Vagina (tissue), 2 donors: ENCODE data around the gene KCNQ4. TPM values are rescaled to one million over a fixed set of nuclear protein-coding genes. Genes with fewer than 3 reads are reported as not detected.
A peak's percentile ranks its signal among the peaks of the same experiment; 100 is the strongest.

Experiments
- DNase-seq, 2 donors: peaks; one replicate each; pipeline ENCODE4 v3.0.0-alpha.2; 2017; ENCODE audit errors: extremely low spot score in 2 of 2
- H3K27ac ChIP-seq: fragments of 200-600 bp; sonication (generic); one replicate; pipeline ENCODE4 v1.5.1; 2019
- H3K27me3 ChIP-seq: fragments of 200-600 bp; sonication (generic); one replicate; pipeline ENCODE4 v1.5.1; 2019
- H3K36me3 ChIP-seq, 2 donors: fragments of 200-600 bp; sonication (generic); one replicate each; pipeline ENCODE4 v1.5.1; 2017 to 2019
- H3K4me1 ChIP-seq: fragments of 200-600 bp; sonication (generic); one replicate; pipeline ENCODE4 v1.5.1; 2019
- H3K4me3 ChIP-seq, 2 donors: fragments of 200-600 bp; sonication (generic); 1 replicate in 1 of 2; 2 replicates in 1 of 2; pipeline ENCODE4 v1.5.1; 2016 to 2019
- H3K9me3 ChIP-seq: fragments of 200-600 bp; sonication (generic); one replicate; pipeline ENCODE4 v1.5.1; 2019
- CTCF ChIP-seq, 3 experiments: fragments of 450-650 bp in 2 of 3; fragments of 200-600 bp in 1 of 3; sonication (generic) in 1 of 3; IDR thresholded peaks; one replicate each; pipeline ENCODE4 v1.5.1; 2017 to 2019; ENCODE audit warnings: antibody characterized with exemption in 3 of 3, mild to moderate bottlenecking in 2 of 3, moderate library complexity in 2 of 3
- POLR2A ChIP-seq, 2 donors: fragments of 450-650 bp; IDR thresholded peaks; one replicate each; pipeline ENCODE4 v1.6.1; 2017; ENCODE audit warnings: antibody characterized with exemption in 2 of 2, mild to moderate bottlenecking in 2 of 2, moderate library complexity in 2 of 2
- POLR2AphosphoS5 ChIP-seq, 2 donors: sonication (generic); formaldehyde crosslinking; IDR thresholded peaks; one replicate each; pipeline ENCODE4 v1.9.0; 2017; ENCODE audit warnings: antibody characterized with exemption in 2 of 2, mild to moderate bottlenecking in 2 of 2, low read depth in 1 of 2; ENCODE audit not compliant: insufficient read depth in 1 of 2
- intact Hi-C: fragments of 100-400 bp; cut with DNase I; formaldehyde crosslinking; loops from one replicate; pipeline ENCODE4 v1.15.1; 2023
- microRNA counts, 2 donors: library from miRNA; unstranded; fragments of <30 nt; microRNA quantifications; one replicate each; lab custom pipeline; 2016 to 2017
- microRNA-seq: library from miRNA; unstranded; fragments of <30 nt; microRNA quantifications from one replicate; pipeline ENCODE4, GENCODE V29; 2017; ENCODE audit warnings: borderline number of aligned reads, borderline replicate concordance
- small RNA-seq: library from RNA; depleted of rRNA; stranded (forward); fragments of <200 nt; gene quantifications from one replicate; pipeline ENCODE3, GENCODE V24; 2016
- total RNA-seq: library from RNA; depleted of rRNA; stranded (reverse); fragments of >200 nt; gene quantifications from one replicate; pipeline ENCODE4 v1.2.3, GENCODE V29; 2016

Gene KCNQ4
- total RNA-seq, 1 donor from 2014 or later: 2.0 TPM

GRCh38 chr1:40884055-40884795 is 100.6 kb downstream of the KCNQ4 start:
- Histone ChIP-seq H3K9me3 (no peaks in the 10 kb centered on the region), H3K27ac (no peak overlapping the region), H3K27me3 (no peaks in the 10 kb centered on the region), H3K4me1 (peaks cover 15% of the 10 kb centered on the region), H3K4me3 (peak overlapping the region; percentile 18 to 31), H3K36me3 (no peaks in the 10 kb centered on the region)
- intact Hi-C loops: no loop called here
- TF ChIP-seq CTCF (IDR thresholded peaks at IDR 0.05) (no peak), POLR2AphosphoS5 (IDR thresholded peaks at IDR 0.05; ENCODE audit: insufficient read depth in 1 of 2, low read depth in 1 of 2) (no peak), POLR2A (IDR thresholded peaks at IDR 0.05) (no peak)
- no peak for DNase-seq

- H3K36me3 ChIP-seq: no peaks in the 10 kb centered on the region
- no peak overlapping the region for H3K4me3 ChIP-seq
- H3K27ac ChIP-seq: no peak overlapping the region
- no peaks in the 10 kb centered on the region for H3K27me3 ChIP-seq
- no peak for DNase-seq
- H3K9me3 ChIP-seq: no peaks in the 10 kb centered on the region
- H3K4me1 ChIP-seq: peaks cover 15% of the 10 kb centered on the region
- TF ChIP-seq CTCF (IDR thresholded peaks at IDR 0.05) (no peak), POLR2AphosphoS5 (IDR thresholded peaks at IDR 0.05; ENCODE audit: insufficient read depth in 1 of 2, low read depth in 1 of 2) (peak in 1 of 2 donors; percentile 31)
- intact Hi-C loops: no loop called here
Measured at GRCh38 chr1:40886318-40887011, 102.9 kb downstream of the KCNQ4 start.

GRCh38 chr1:40887012-40887378 is 103.4 kb downstream of the KCNQ4 start:
- H3K4me1 ChIP-seq: peaks cover 15% of the 10 kb centered on the region
- H3K27me3 ChIP-seq: no peaks in the 10 kb centered on the region
- no peaks in the 10 kb centered on the region for H3K36me3 ChIP-seq
- DNase-seq: no peak
- no peak overlapping the region for H3K4me3 ChIP-seq
- H3K9me3 ChIP-seq: no peaks in the 10 kb centered on the region
- TF ChIP-seq CTCF (IDR thresholded peaks at IDR 0.05) (no peak), POLR2A (IDR thresholded peaks at IDR 0.05) (no peak), POLR2AphosphoS5 (IDR thresholded peaks at IDR 0.05; ENCODE audit: insufficient read depth in 1 of 2, low read depth in 1 of 2) (peak in 1 of 2 donors; percentile 4)
- H3K27ac ChIP-seq: no peak overlapping the region
- intact Hi-C loops: no loop called here

DNA sequence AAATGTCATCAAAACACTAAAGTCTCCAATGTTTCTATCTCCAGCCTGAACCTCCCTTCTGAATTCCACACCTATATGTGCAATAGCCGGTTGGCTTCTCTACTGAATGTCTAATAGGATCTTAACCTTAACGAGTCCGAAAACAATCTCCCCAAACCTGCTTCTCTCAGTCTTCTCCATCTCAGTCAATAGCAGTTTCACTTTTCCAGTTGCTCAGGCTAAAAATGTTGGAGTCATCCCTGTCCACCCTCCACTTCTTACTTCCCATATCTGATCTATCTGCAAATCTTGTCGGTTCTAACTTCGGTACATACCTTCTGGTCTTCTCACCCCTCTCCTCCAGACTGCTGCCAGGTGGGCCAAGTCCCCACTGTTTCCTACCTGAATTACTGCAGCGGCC is 104.1 kb downstream of the KCNQ4 start:
- H3K9me3 ChIP-seq: no peaks in the 10 kb centered on the region
- TF ChIP-seq POLR2AphosphoS5 (IDR thresholded peaks at IDR 0.05; ENCODE audit: insufficient read depth in 1 of 2, low read depth in 1 of 2): no peak
- TF ChIP-seq CTCF (IDR thresholded peaks at IDR 0.05): no peak
- TF ChIP-seq POLR2A (IDR thresholded peaks at IDR 0.05): no peak

More for the DNA sequence above, 104.1 kb downstream of the KCNQ4 start:
- no peaks in the 10 kb centered on the region for H3K27me3 ChIP-seq
- no peak overlapping the region for H3K4me3 ChIP-seq
- no peak for DNase-seq
- H3K27ac ChIP-seq: no peak overlapping the region
- H3K36me3 ChIP-seq: no peaks in the 10 kb centered on the region
- intact Hi-C loops: no loop called here
- peaks cover 15% of the 10 kb centered on the region for H3K4me1 ChIP-seq

MicroRNA genes within 50 kb of the gene (microRNA counts, 767-probe panel; counts per million panel counts)
- microRNA hsa-miR-30c-5p (lab: Ali Mortazavi, UCI): 261 to 4,471 counts per million in 2 donors
- 3,809 to 4,511 counts per million in 2 donors for microRNA hsa-miR-30e-5p (lab: Ali Mortazavi, UCI)

Small RNA genes lying within 50 kb of the gene (microRNA-seq; reads per million reads assigned to microRNA genes)
- gene MIR30C1 (28.7 reads per million, percentile 37 among the genes with 10 or more reads in this experiment), gene MIR30E (3,203 reads per million, percentile 87 among the genes with 10 or more reads in this experiment)

Small RNA genes lying within 50 kb of the gene (small RNA-seq; reads per million reads assigned to genes)
- gene MIR30C1 (1.8 reads per million, percentile 54 among the genes with 10 or more reads in this experiment), gene MIR30E (250 reads per million, percentile 98 among the genes with 10 or more reads in this experiment), gene RN7SL326P (not detected)

Other genes starting within 250 kb of the KCNQ4 start
- 4.7 TPM for gene RIMS3, start 118.1 kb upstream of the KCNQ4 start, total RNA-seq
- 61.6 TPM for gene NFYC, start 92.1 kb upstream of the KCNQ4 start, total RNA-seq
- 16.5 TPM for gene CITED4, start 78.6 kb downstream of the KCNQ4 start, total RNA-seq
- 31.2 TPM for gene CTPS1, start 195.9 kb downstream of the KCNQ4 start, total RNA-seq
- gene SLFNL1, start 237.9 kb downstream of the KCNQ4 start, total RNA-seq: 1.2 TPM